Ovary (tissue), 9 donors: ENCODE measurements around the gene RTF1. TPM values are rescaled to one million over a fixed set of nuclear protein-coding genes. Genes with fewer than 3 reads are reported as not detected.
"Not testable (repeated sequence)": the region's sequence is repeated elsewhere in the genome, so short reads cannot be mapped to it uniquely, and the experiment has no call there.

Experiments used
- DNase-seq, 5 donors: peaks; one replicate each; pipeline ENCODE4 v3.0.0-alpha.2; 2019 to 2020
- H3K27ac ChIP-seq, 2 donors: fragments of 200-600 bp; one replicate each; pipeline versions ENCODE4 v1.5.1 to v1.8.0; 2019 to 2022
- H3K27me3 ChIP-seq: fragments of 200-600 bp; one replicate; pipeline ENCODE4 v1.8.0; 2022
- H3K36me3 ChIP-seq: fragments of 200-600 bp; sonication (generic); one replicate; pipeline ENCODE4 v1.5.1; 2019
- H3K4me1 ChIP-seq: one replicate; pipeline ENCODE4 v1.8.1; 2013; ENCODE audit warnings: mild to moderate bottlenecking, moderate library complexity; ENCODE audit not compliant: insufficient read depth
- H3K4me3 ChIP-seq: fragments of 200-600 bp; sonication (generic); one replicate; pipeline ENCODE4 v1.5.1; 2017
- H3K9me3 ChIP-seq, 2 donors: fragments of 200-600 bp in 1 of 2; sonication (generic) in 1 of 2; one replicate each; pipeline versions ENCODE4 v1.5.1 to v1.8.1; 2013 to 2019; ENCODE audit warnings: mild to moderate bottlenecking in 1 of 2, moderate library complexity in 1 of 2
- CTCF ChIP-seq, 3 donors: fragments of 450-650 bp in 2 of 3; fragments of 200-600 bp in 1 of 3; IDR thresholded peaks; one replicate each; pipeline versions ENCODE4 v1.5.1 to v1.8.0; 2016 to 2022; ENCODE audit warnings: antibody characterized with exemption in 3 of 3, mild to moderate bottlenecking in 1 of 3
- EP300 ChIP-seq: sonication (generic); formaldehyde crosslinking; IDR thresholded peaks from one replicate; pipeline ENCODE4 v1.6.1; 2017; ENCODE audit warnings: antibody characterized with exemption
- POLR2A ChIP-seq: fragments of 450-650 bp; IDR thresholded peaks from one replicate; pipeline ENCODE4 v1.6.1; 2017; ENCODE audit warnings: antibody characterized with exemption, mild to moderate bottlenecking, moderate library complexity
- WGBS, 3 donors: extraction: QIAGEN DNeasy Blood & Tissue Kit in 1 of 3; methylation state at CpG; one replicate each; pipeline versions ENCODE4 v1.1.5 to v1.1.7; 2013 to 2017; 5-methylcytosine and 5-hydroxymethylcytosine counted together
- intact Hi-C, 4 donors: fragments of 100-400 bp; cut with DNase I; formaldehyde crosslinking; loops; one replicate each; pipeline versions ENCODE4 v1.11.0 to v1.15.1; 2022 to 2023
- polyA plus RNA-seq, 2 donors: library from polyadenylated mRNA; stranded (reverse); fragments of 200-250 nt in 1 of 2; fragments of 350-450 nt in 1 of 2; fragmentation: Illumina TruSeq in 1 of 2; extraction: RNeasy Lipid Tissue Mini Kit (QIAGEN cat#74804) in 1 of 2; gene quantifications; one replicate each; pipeline ENCODE4 v1.2.3, GENCODE V29; 2013 to 2014
- total RNA-seq, 7 donors: library from RNA; depleted of rRNA in 2 of 7; stranded (reverse); fragments of >200 nt in 2 of 7; fragmentation: NEBNext Ultra II Directional in 3 of 7; extraction: Animal tissue kit (Norgen Biotek cat#: 25700) in 3 of 7; gene quantifications; one replicate each; pipeline versions ENCODE4 v1.1.0 to v1.2.4, GENCODE V29; 2016 to 2023
- donor health status: DM: no; HTN: no; CAD: no; lungs with moderate emphysema.
- donor health status: DM: no; HTN: no; CAD: no.
- donor health status: Bipolar disorder and iron deficiency.
- donor health status: DM: yes; HTN: yes; CAD: no.
- donor health status: DM: no; HTN: no; CAD: no.
- donor health status: DM: yes; HTN: yes; CAD: no.

Gene RTF1
- total and polyA plus RNA-seq, 9 donors: 22.2 to 57.1 (median 35.6) TPM

GRCh38 chr15:41429003-41429890 is 12.4 kb downstream of the RTF1 start:
- WGBS, 3 donors: 73 to 78% (median 76%) methylated on average over 10 of the region's 10 CpGs
- intact Hi-C loops: no loop called here
- no peak for DNase-seq
- Histone ChIP-seq H3K36me3 (no peaks in the 10 kb centered on the region), H3K27me3 (no peaks in the 10 kb centered on the region), H3K4me3 (no peak overlapping the region), H3K9me3 (no peaks in the 10 kb centered on the region), H3K27ac (no peak overlapping the region), H3K4me1 (peaks cover 1% of the 10 kb centered on the region)
- TF ChIP-seq EP300: no peak
- no peak for TF ChIP-seq POLR2A
- TF ChIP-seq CTCF (IDR thresholded peaks at IDR 0.05): no peak

DNA sequence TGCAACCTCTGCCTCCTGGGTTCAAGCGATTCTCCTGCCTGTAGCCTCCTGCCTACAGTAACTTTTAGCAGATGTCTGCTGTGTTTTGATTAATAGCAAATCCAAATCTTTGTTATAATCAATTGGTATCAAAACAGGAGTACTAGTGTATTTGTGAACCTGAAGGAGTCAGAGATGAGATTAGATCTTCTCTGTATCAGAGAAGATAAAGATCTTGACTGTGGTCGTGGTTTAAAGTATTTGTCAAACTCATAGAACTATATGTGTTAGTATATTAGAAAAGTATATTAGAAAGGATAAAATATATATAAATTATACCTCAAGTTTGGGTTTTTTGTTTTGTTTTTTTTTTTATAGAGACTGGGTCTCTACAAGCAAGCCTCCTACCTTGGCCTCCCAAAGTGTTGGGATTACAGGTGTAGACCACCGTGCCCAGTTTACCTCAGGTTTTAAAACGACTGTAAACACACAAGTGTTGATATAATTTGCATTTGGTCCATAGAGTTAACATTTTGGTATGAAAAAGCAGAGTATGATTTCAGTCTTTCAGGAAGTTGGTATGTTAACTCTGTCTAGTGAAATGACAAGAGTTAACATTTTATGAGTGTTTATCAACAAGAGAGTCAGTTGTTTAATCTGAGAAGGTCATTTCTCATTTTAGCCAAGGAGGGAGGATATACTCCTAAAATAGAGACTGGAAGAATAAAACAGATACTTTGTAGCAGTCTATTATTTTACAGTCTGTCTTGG is 18.3 kb downstream of the RTF1 start:
- no peak overlapping the region for H3K4me3 ChIP-seq
- no peak for DNase-seq
- no peak for TF ChIP-seq EP300
- TF ChIP-seq CTCF (IDR thresholded peaks at IDR 0.05): no peak
- no peak for TF ChIP-seq POLR2A
- H3K27me3 ChIP-seq: no peaks in the 10 kb centered on the region
- 73 to 85% (median 76%) methylated on average over 4 of the region's 4 CpGs for WGBS, 3 donors
- H3K9me3 ChIP-seq: no peaks in the 10 kb centered on the region
- intact Hi-C loops: no loop called here
- no peaks in the 10 kb centered on the region for H3K36me3 ChIP-seq
- H3K27ac ChIP-seq: no peak overlapping the region
- H3K4me1 ChIP-seq: peaks cover 2% of the 10 kb centered on the region

DNA sequence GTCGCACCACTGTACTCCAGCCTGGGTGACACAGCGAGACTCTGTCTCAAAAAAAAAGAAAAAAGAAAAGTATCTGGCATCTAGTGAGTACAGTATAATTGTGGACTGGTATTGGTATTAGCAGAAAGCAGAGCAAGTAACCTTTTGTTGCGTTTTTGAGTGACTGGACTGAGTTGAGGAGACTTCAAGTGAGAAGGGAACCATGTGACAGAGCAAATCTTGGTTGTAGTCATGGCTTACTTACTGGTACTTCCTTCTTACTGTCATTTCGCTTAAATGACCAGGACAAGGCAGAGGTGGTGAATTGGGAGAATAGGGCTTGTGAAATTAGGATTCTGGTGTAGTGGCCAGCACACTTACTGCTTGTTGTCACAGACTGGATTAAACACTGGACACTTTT is 20.6 kb downstream of the RTF1 start:
- peaks cover 2% of the 10 kb centered on the region for H3K4me1 ChIP-seq
- intact Hi-C loops: no loop called here
- WGBS, 3 donors: 92 to 97% (median 96%) methylated on average over 4 of the region's 4 CpGs
- no peaks in the 10 kb centered on the region for H3K27me3 ChIP-seq
- no peak overlapping the region for H3K4me3 ChIP-seq
- DNase-seq: no peak
- no peaks in the 10 kb centered on the region for H3K9me3 ChIP-seq
- no peaks in the 10 kb centered on the region for H3K36me3 ChIP-seq
- no peak for TF ChIP-seq CTCF (IDR thresholded peaks at IDR 0.05)
- no peak for TF ChIP-seq EP300
- no peak for TF ChIP-seq POLR2A
- no peak overlapping the region for H3K27ac ChIP-seq

DNA sequence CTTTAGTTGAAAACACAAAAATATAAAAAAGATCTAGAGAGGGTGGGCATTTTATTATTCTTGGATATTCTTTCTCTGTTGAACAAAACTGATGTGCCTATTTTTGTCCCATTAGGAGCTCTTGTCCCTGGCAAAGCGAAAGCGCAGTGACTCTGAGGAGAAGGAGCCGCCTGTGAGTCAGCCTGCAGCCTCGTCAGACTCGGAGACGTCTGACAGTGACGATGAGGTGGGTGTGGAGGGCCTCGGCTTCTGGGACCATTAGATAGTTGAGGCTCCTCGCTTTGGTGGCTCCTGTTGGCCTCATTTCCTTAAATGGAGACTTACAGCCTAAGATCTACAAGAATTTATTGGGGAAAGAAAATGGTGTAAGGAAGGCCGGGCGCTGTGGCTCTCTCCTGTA is 21.3 kb downstream of the RTF1 start:
- intact Hi-C loops: no loop called here
- peaks cover 2% of the 10 kb centered on the region for H3K4me1 ChIP-seq
- H3K36me3 ChIP-seq: no peaks in the 10 kb centered on the region
- whole genome bisulfite sequencing, 3 donors: 89 to 92% (median 91%) methylated on average over 11 of the region's 11 CpGs
- H3K27ac ChIP-seq: no peak overlapping the region
- TF ChIP-seq POLR2A (no peak), CTCF (IDR thresholded peaks at IDR 0.05) (no peak), EP300 (no peak)
- no peak overlapping the region for H3K4me3 ChIP-seq
- no peaks in the 10 kb centered on the region for H3K9me3 ChIP-seq
- no peak for DNase-seq
- H3K27me3 ChIP-seq: no peaks in the 10 kb centered on the region

GRCh38 chr15:41438745-41439144 is 21.9 kb downstream of the RTF1 start:
- H3K4me3 ChIP-seq, H3K9me3 ChIP-seq, DNase-seq, H3K27me3 ChIP-seq, H3K4me1 ChIP-seq, intact Hi-C loops, H3K36me3 ChIP-seq, H3K27ac ChIP-seq: not testable (repeated sequence)
- WGBS, 3 donors: 95 to 96% (median 95%) methylated on average over 5 of the region's 5 CpGs
